ENCODE results near the gene FAM227B.

GRCh38 chr15:49456166-49456565, 164.5 kb downstream of the FAM227B start:
- TF ChIP-seq, protein P1, sequence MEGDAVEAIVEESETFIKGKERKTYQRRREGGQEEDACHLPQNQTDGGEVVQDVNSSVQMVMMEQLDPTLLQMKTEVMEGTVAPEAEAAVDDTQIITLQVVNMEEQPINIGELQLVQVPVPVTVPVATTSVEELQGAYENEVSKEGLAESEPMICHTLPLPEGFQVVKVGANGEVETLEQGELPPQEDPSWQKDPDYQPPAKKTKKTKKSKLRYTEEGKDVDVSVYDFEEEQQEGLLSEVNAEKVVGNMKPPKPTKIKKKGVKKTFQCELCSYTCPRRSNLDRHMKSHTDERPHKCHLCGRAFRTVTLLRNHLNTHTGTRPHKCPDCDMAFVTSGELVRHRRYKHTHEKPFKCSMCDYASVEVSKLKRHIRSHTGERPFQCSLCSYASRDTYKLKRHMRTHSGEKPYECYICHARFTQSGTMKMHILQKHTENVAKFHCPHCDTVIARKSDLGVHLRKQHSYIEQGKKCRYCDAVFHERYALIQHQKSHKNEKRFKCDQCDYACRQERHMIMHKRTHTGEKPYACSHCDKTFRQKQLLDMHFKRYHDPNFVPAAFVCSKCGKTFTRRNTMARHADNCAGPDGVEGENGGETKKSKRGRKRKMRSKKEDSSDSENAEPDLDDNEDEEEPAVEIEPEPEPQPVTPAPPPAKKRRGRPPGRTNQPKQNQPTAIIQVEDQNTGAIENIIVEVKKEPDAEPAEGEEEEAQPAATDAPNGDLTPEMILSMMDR (IDR thresholded peaks at IDR 0.05): no peak
- TF ChIP-seq POLR2AphosphoS5 (IDR thresholded peaks at IDR 0.05): no peak
